HG03520 (cell line): ENCODE data around the gene PTPRN2.

Experiments
- ATAC-seq: cut with Tn5 transposase; IDR thresholded peaks from one replicate; pipeline ENCODE4 v1.9.1; 2021; ENCODE audit warnings: mild to moderate bottlenecking, moderate library complexity; ENCODE audit not compliant: unreplicated experiment

PTPRN2 gene

GRCh38 chr7:158581440-158582088 is 6.1 kb downstream of the PTPRN2 start:
- ATAC-seq: no peak

GRCh38 chr7:158579662-158580646 is 7.7 kb downstream of the PTPRN2 start:
- ATAC-seq: no peak

GRCh38 chr7:158576050-158576762 is 11.4 kb downstream of the PTPRN2 start:
- ATAC-seq: no peak

GRCh38 chr7:158574308-158575036 is 13.2 kb downstream of the PTPRN2 start:
- ATAC-seq: no peak

- no peak for ATAC-seq
Observed at GRCh38 chr7:158573310-158573709, 14.3 kb downstream of the PTPRN2 start.

- no peak for ATAC-seq
Observed at GRCh38 chr7:158572000-158572828, 15.4 kb downstream of the PTPRN2 start.

GRCh38 chr7:158570449-158571170 is 17.0 kb downstream of the PTPRN2 start:
- ATAC-seq: no peak

GRCh38 chr7:158569858-158570323 is 17.7 kb downstream of the PTPRN2 start:
- ATAC-seq: no peak

- no peak for ATAC-seq
Observed at GRCh38 chr7:158568974-158569857, 18.4 kb downstream of the PTPRN2 start.

- ATAC-seq: no peak
Observed at GRCh38 chr7:158567153-158567603, 20.4 kb downstream of the PTPRN2 start.

- no peak for ATAC-seq
Observed at GRCh38 chr7:158564663-158565035, 23.0 kb downstream of the PTPRN2 start.

GRCh38 chr7:158563911-158564662 is 23.5 kb downstream of the PTPRN2 start:
- ATAC-seq: no peak

GRCh38 chr7:158563051-158563450 is 24.6 kb downstream of the PTPRN2 start:
- no peak for ATAC-seq

- no peak for ATAC-seq
Observed at GRCh38 chr7:158562517-158562916, 25.1 kb downstream of the PTPRN2 start.

GRCh38 chr7:158561659-158562058 is 26.0 kb downstream of the PTPRN2 start:
- no peak for ATAC-seq

GRCh38 chr7:158560386-158560785 is 27.2 kb downstream of the PTPRN2 start:
- no peak for ATAC-seq

GRCh38 chr7:158559356-158559755 is 28.3 kb downstream of the PTPRN2 start:
- ATAC-seq: no peak
